K562 (cell line): ENCODE data around the gene ALKBH3. TPM values are rescaled to one million over a fixed set of nuclear protein-coding genes. Genes with fewer than 3 reads are reported as not detected.

Experiments
- ATAC-seq: fragments of 200-7000 bp; cut with Tn5 transposase; 3 replicates; pipeline ENCODE4 v1.9.1; 2020; ENCODE audit warnings: moderate library complexity
- BruUV-seq: library from RNA; stranded (reverse); fragments of 400-500 nt; replicated peaks from 2 replicates; lab custom pipeline; 2021; lab: Mats Ljungman, UMichigan
- CTCF ChIA-PET: fragments of 300-600 bp; formaldehyde crosslinking; extraction: SDS; loops from one replicate; lab custom pipeline; 2021; ENCODE audit warnings: low intra/inter-chr PET ratio; lab: Yijun Ruan, JAX
- POLR2A ChIA-PET: fragments of 300-600, 350-650 bp; sonication (Branson Sonifier 250); formaldehyde crosslinking; extraction: SDS; loops from one replicate; lab custom pipeline; 2021; ENCODE audit warnings: antibody characterized with exemption, inconsistent platforms; lab: Yijun Ruan, JAX
- DNase-seq, 4 experiments: peaks; one replicate each; pipeline versions ENCODE4 v3.0.0 to v3.0.0-alpha.2; 2011 to 2018; ENCODE audit warnings: low spot score in 3 of 4, mixed read lengths in 3 of 4; ENCODE audit errors: extremely low read depth in 1 of 4
- FAIRE-seq: peaks from 2 replicates; lab custom pipeline; 2011; peaks lifted over from hg19 to GRCh38; lab: Jason Lieb, UNC
- H2AFZ ChIP-seq: 2 replicates; pipeline ENCODE4 v1.6.0; 2011; ENCODE audit warnings: low read depth, low read length, control low read depth, inconsistent platforms
- H3K27ac ChIP-seq: fragments of 200-600 bp; 3 replicates; pipeline ENCODE4 v1.8.0; 2011; ENCODE audit warnings: low read depth, mild to moderate bottlenecking, control low read depth, inconsistent platforms, low read length, moderate library complexity, mixed read lengths; ENCODE audit errors: extremely low read depth
- H3K27me3 ChIP-seq, 2 experiments: fragments of 300-600 bp in 1 of 2; 2 replicates in 1 of 2; 3 replicates in 1 of 2; pipeline versions ENCODE4 v1.6.0 to v1.8.0; 2011; ENCODE audit warnings: inconsistent platforms in 2 of 2, low read length in 2 of 2, mild to moderate bottlenecking in 1 of 2, mixed read lengths in 1 of 2, moderate library complexity in 1 of 2; ENCODE audit not compliant: control insufficient read depth in 2 of 2, insufficient read depth in 2 of 2
- H3K36me3 ChIP-seq: fragments of 300-600 bp; 3 replicates; pipeline ENCODE4 v1.8.0; 2011; ENCODE audit warnings: mild to moderate bottlenecking, low read length, inconsistent platforms; ENCODE audit not compliant: control insufficient read depth, insufficient read depth
- H3K4me1 ChIP-seq, 2 experiments: fragments of 200-600 bp in 1 of 2; replicated peaks in 1 of 2; 2 replicates in 1 of 2; 3 replicates in 1 of 2; pipeline versions ENCODE4 v1.5.1 to v1.8.0; 2011; ENCODE audit warnings: inconsistent platforms in 2 of 2, low read length in 2 of 2, mild to moderate bottlenecking in 1 of 2, mixed read lengths in 1 of 2, moderate library complexity in 1 of 2; ENCODE audit not compliant: control insufficient read depth in 2 of 2, insufficient read depth in 2 of 2
- H3K4me2 ChIP-seq: 2 replicates; pipeline ENCODE4 v1.6.1; 2011; ENCODE audit warnings: low read length, control low read depth, inconsistent platforms, mixed read lengths; ENCODE audit not compliant: insufficient read depth
- H3K4me3 ChIP-seq: fragments of 200-600 bp; sonication (generic), shearing (Covaris generic); 2 replicates; pipeline ENCODE4 v1.5.1; 2016; ENCODE audit warnings: control low read depth, inconsistent platforms
- H3K79me2 ChIP-seq: fragments of 200-600 bp; 3 replicates; pipeline ENCODE4 v1.8.0; 2011; ENCODE audit warnings: low read length, inconsistent platforms; ENCODE audit not compliant: control insufficient read depth, insufficient read depth
- H3K9ac ChIP-seq, 2 experiments: 2 replicates each; pipeline versions ENCODE4 v1.6.0 to v1.6.1; 2011; ENCODE audit warnings: low read depth in 2 of 2, low read length in 2 of 2, control low read depth in 1 of 2, inconsistent platforms in 1 of 2, mild to moderate bottlenecking in 1 of 2, mixed read lengths in 1 of 2; ENCODE audit not compliant: insufficient read depth in 1 of 2
- H3K9me1 ChIP-seq: one replicate; pipeline ENCODE4 v1.6.0; 2011; ENCODE audit warnings: inconsistent platforms, mild to moderate bottlenecking, low read length, moderate library complexity; ENCODE audit not compliant: control insufficient read depth, insufficient read depth
- H3K9me3 ChIP-seq: replicated peaks from 2 replicates; pipeline ENCODE4 v1.5.1; 2011; ENCODE audit warnings: low read depth, low read length, inconsistent platforms; ENCODE audit not compliant: control insufficient read depth, insufficient read depth
- H4K20me1 ChIP-seq: replicated peaks from 2 replicates; pipeline ENCODE4 v1.6.1; 2011; ENCODE audit warnings: low read length, inconsistent platforms, mixed read lengths; ENCODE audit not compliant: control insufficient read depth, insufficient read depth
- ARID1B ChIP-seq: fragments of 450-650 bp; IDR thresholded peaks from 2 replicates; pipeline ENCODE4 v1.6.1; 2016; ENCODE audit warnings: antibody characterized with exemption, mild to moderate bottlenecking, inconsistent platforms
- ARNT ChIP-seq, 2 experiments: fragments of 450-650 bp; IDR thresholded peaks; 2 replicates each; pipeline ENCODE4 v1.6.1; 2016; ENCODE audit warnings: mild to moderate bottlenecking in 1 of 2
- CBX8 ChIP-seq: fragments of 200-600 bp; sonication (generic); IDR thresholded peaks from 2 replicates; pipeline ENCODE4 v1.6.1; 2012; ENCODE audit warnings: borderline replicate concordance, mixed run types, low read depth, mild to moderate bottlenecking, moderate library complexity, mixed read lengths, low read length, control low read depth, inconsistent platforms; ENCODE audit not compliant: poor library complexity, severe bottlenecking; ENCODE audit errors: extremely low read depth
- FUS ChIP-seq: fragments of 200-400 bp; formaldehyde crosslinking; optimal IDR thresholded peaks from 2 replicates; pipeline ENCODE3; 2017; ENCODE audit warnings: low read depth, low read length
- HNRNPK ChIP-seq: fragments of 200-400 bp; formaldehyde crosslinking; IDR thresholded peaks from one replicate; pipeline ENCODE4 v1.6.1; 2018; ENCODE audit warnings: mild to moderate bottlenecking, low read depth, low read length; ENCODE audit not compliant: poor library complexity, severe bottlenecking
- HSF4 ChIP-seq: fragments of 250-450 bp; sonication (Bioruptor Pico); IDR thresholded peaks from 2 replicates; pipeline ENCODE4 v2.1.2; 2022; ENCODE audit warnings: mild to moderate bottlenecking, moderate library complexity, borderline replicate concordance
- KAT2B ChIP-seq: IDR thresholded peaks from one replicate; pipeline ENCODE4 v1.6.1; 2012; ENCODE audit warnings: low read depth, mild to moderate bottlenecking, control low read depth, inconsistent platforms, low read length, moderate library complexity
- MAFG ChIP-seq: fragments of 450-650 bp; conservative IDR thresholded peaks from 2 replicates; pipeline ENCODE4 v1.6.1; 2016; ENCODE audit warnings: missing genetic modification characterization, missing compliant biosample characterization
- MXI1 ChIP-seq: IDR thresholded peaks from 2 replicates; pipeline ENCODE4 v1.6.1; 2011; ENCODE audit warnings: low read depth, mild to moderate bottlenecking, improper control_type of control experiment, low read length
- NR1H2 ChIP-seq: sonication (generic); formaldehyde crosslinking; IDR thresholded peaks from 2 replicates; pipeline ENCODE4 v1.4.0; 2020; ENCODE audit warnings: mild to moderate bottlenecking, missing genetic modification reagents
- PATZ1 ChIP-seq: fragments of 250-450 bp; sonication (Bioruptor Pico); IDR thresholded peaks from 2 replicates; pipeline ENCODE4 v1.5.0; 2020; ENCODE audit warnings: mild to moderate bottlenecking, borderline replicate concordance
- PML ChIP-seq: IDR thresholded peaks from 2 replicates; pipeline ENCODE4 v1.6.1; 2012; ENCODE audit warnings: low read length, inconsistent platforms
- RNF2 ChIP-seq: sonication (generic); IDR thresholded peaks from 2 replicates; pipeline ENCODE4 v1.6.1; 2016
- SRSF7 ChIP-seq: fragments of 200-400 bp; formaldehyde crosslinking; optimal IDR thresholded peaks from 2 replicates; pipeline ENCODE3; 2017; ENCODE audit warnings: mild to moderate bottlenecking, low read depth, low read length
- ZNF584 ChIP-seq: fragments of 200-800 bp; sonication (Bioruptor generic); IDR thresholded peaks from 2 replicates; pipeline ENCODE4 v1.6.1; 2016; ENCODE audit warnings: low read depth, mild to moderate bottlenecking, missing genetic modification characterization, missing compliant biosample characterization
- ZNF778 ChIP-seq: fragments of 450-650 bp; formaldehyde crosslinking; IDR thresholded peaks from 2 replicates; pipeline ENCODE4 v1.4.0; 2020; ENCODE audit warnings: mild to moderate bottlenecking, moderate library complexity
- WGBS: fragments of 100-300 bp; shearing (Covaris generic); methylation state at CpG from one replicate; pipeline ENCODE4 v1.1.6; 2016; ENCODE audit warnings: low coverage, mixed read lengths; ENCODE audit not compliant: insufficient coverage; ENCODE audit errors: missing lambda C conversion rate; 5-methylcytosine and 5-hydroxymethylcytosine counted together
- in situ Hi-C: fragments of 300-500 bp; cut with MboI; formaldehyde crosslinking; loops from 4 replicates; pipeline ENCODE4 v1.15.0; 2018; ENCODE audit warnings: inconsistent platforms, mixed read lengths
- intact Hi-C: fragments of 100-400 bp; cut with micrococcal nuclease; formaldehyde crosslinking; loops from 2 replicates; pipeline ENCODE4 v1.14.2; 2022
- polyA plus RNA-seq, 8 experiments: library from polyadenylated mRNA; depleted of rRNA in 4 of 8; stranded (reverse) in 5 of 8; unstranded in 3 of 8; fragments of >200 nt; fragmentation: Nextera tagmentation in 2 of 8; fragmentation: Illumina TruSeq in 1 of 8; extraction: Ambion mirVana in 2 of 8; extraction: Trizol in 1 of 8; gene quantifications; 2 replicates each; pipeline versions ENCODE4 v1.2.1 to v1.2.3, GENCODE V29; 2011 to 2014; ENCODE audit warnings: inconsistent platforms in 1 of 8, missing spikeins in 1 of 8
- total RNA-seq, 7 experiments: library from RNA; depleted of rRNA in 6 of 7; stranded (reverse); fragments of >200 nt in 6 of 7; fragmentation: Illumina TruSeq in 2 of 7; extraction: Trizol in 2 of 7; gene quantifications; 2 replicates each; pipeline versions ENCODE4 v1.2.1 to v1.2.3, GENCODE V29; 2011 to 2021; ENCODE audit warnings: low replicate concordance in 1 of 7

The ALKBH3 gene
- total and polyA plus RNA-seq, 9 of the 15 experiments (the other 6 are each of a cell fraction or from before 2014, with no cell fraction given) = 16.0 to 49.9 (median 36.5) TPM

- ATAC-seq (no peak), FAIRE-seq (no peak), DNase-seq (no peak)
- intact Hi-C loops = loop anchor here (5.0 kb wide), 4 partner anchors 41 to 351 kb away; no protein-coding TSS in a partner anchor
- Histone ChIP-seq H3K79me2 (no peaks in the 10 kb centered on the region), H4K20me1 (no peaks in the 10 kb centered on the region), H3K4me2 (no peak overlapping the region), H3K36me3 (no peaks in the 10 kb centered on the region), H3K4me1 (no peaks in the 10 kb centered on the region), H3K9me1 (no peaks in the 10 kb centered on the region), H2AFZ (no peak overlapping the region), H3K4me3 (no peak overlapping the region), H3K27ac (no peak overlapping the region), H3K27me3 (peaks cover 0 to 4% of the 10 kb centered on the region in 2 experiments; a peak in 2 of 5 replicates), H3K9me3 (no peaks in the 10 kb centered on the region), H3K9ac (no peak overlapping the region)
- CTCF ChIA-PET = no interaction called here
- POLR2A ChIA-PET = interaction anchor here (1.0 kb wide), 1 partner anchor 18 kb away, joined by 3 read pairs; no protein-coding TSS in a partner anchor
- no TSS peak for BruUV-seq
- in situ Hi-C loops = no loop called here
- TF ChIP-seq FUS (no peak), CBX8 (no peak), KAT2B (no peak), ARID1B (no peak)
These were observed 26.9 kb upstream of the ALKBH3 start for GRCh38 chr11:43853781-43854180.

GRCh38 chr11:43856993-43857392, 23.6 kb upstream of the ALKBH3 start:
- no peaks in the 10 kb centered on the region for H3K9me1 ChIP-seq
- ATAC-seq = no peak
- H3K4me3 ChIP-seq = no peak overlapping the region
- in situ Hi-C loops = no loop called here
- H2AFZ ChIP-seq = no peak overlapping the region
- no peak overlapping the region for H3K27ac ChIP-seq
- POLR2A ChIA-PET = interaction anchor here (0.7 to 1.0 kb wide), 2 partner anchors 158 to 163 kb away, joined by 3 read pairs; no protein-coding TSS in a partner anchor
- DNase-seq = no peak
- H3K4me1 ChIP-seq = no peaks in the 10 kb centered on the region
- H3K9ac ChIP-seq = no peak overlapping the region
- no TSS peak for BruUV-seq
- no peaks in the 10 kb centered on the region for H3K79me2 ChIP-seq
- no peaks in the 10 kb centered on the region for H4K20me1 ChIP-seq
- intact Hi-C loops = no loop called here
- FAIRE-seq = no peak
- no peaks in the 10 kb centered on the region for H3K9me3 ChIP-seq
- H3K4me2 ChIP-seq = no peak overlapping the region
- CTCF ChIA-PET = interaction anchor here (0.7 kb wide), 1 partner anchor 32 kb away, joined by 3 read pairs; no protein-coding TSS in a partner anchor
- no peaks in the 10 kb centered on the region for H3K36me3 ChIP-seq
- 31% methylated on average over 3 of the region's 3 CpGs for WGBS
- H3K27me3 ChIP-seq = no peaks in the 10 kb centered on the region; a peak in 1 of 5 replicates
- TF ChIP-seq PML (no peak), ARNT (IDR thresholded peaks at IDR 0.05) (no peak), MAFG (tag) (no peak), ZNF778 (CRISPR knock-in tag) (no peak), ZNF584 (no peak), HNRNPK (no peak), PATZ1 (CRISPR knock-in tag) (no peak), MXI1 (no peak), HSF4 (CRISPR knock-in tag) (no peak), SRSF7 (no peak), NR1H2 (CRISPR knock-in tag) (no peak), RNF2 (no peak)
